T-helper 17 cell (primary cell): ENCODE data around the gene KRT24. TPM values are rescaled to one million over a fixed set of nuclear protein-coding genes. Genes with fewer than 3 reads are reported as not detected.
"Not testable (repeated sequence)": the region's sequence is repeated elsewhere in the genome, so short reads cannot be mapped to it uniquely, and the experiment has no call there.

Experiments
- ATAC-seq: fragments of 150-1000 bp; cut with Tn5 transposase; 2 replicates; pipeline ENCODE4 v1.10.0; 2021; ENCODE audit warnings: mild to moderate bottlenecking, moderate library complexity
- DNase-seq, 3 donors: peaks; one replicate each; pipeline versions ENCODE4 v3.0.0 to v3.0.0-alpha.2; 2020 to 2021
- H3K9me3 ChIP-seq: one replicate; pipeline ENCODE4 v1.7.0; 2013; ENCODE audit warnings: low read length, mild to moderate bottlenecking; ENCODE audit not compliant: control insufficient read depth, poor library complexity, severe bottlenecking
- H3K27ac Mint-ChIP-seq: one replicate; pipeline ENCODE4 v1.8.0; 2022; ENCODE audit warnings: mild to moderate bottlenecking, moderate library complexity, mixed read lengths
- H3K27me3 Mint-ChIP-seq: one replicate; pipeline ENCODE4 v1.8.0; 2022; ENCODE audit warnings: mixed read lengths
- H3K36me3 Mint-ChIP-seq: one replicate; pipeline ENCODE4 v1.8.0; 2022; ENCODE audit warnings: low read depth, mixed read lengths
- H3K4me1 Mint-ChIP-seq: one replicate; pipeline ENCODE4 v1.8.0; 2022; ENCODE audit warnings: mild to moderate bottlenecking, mixed read lengths
- H3K4me3 Mint-ChIP-seq: one replicate; pipeline ENCODE4 v1.8.0; 2022; ENCODE audit warnings: mild to moderate bottlenecking, moderate library complexity, mixed read lengths
- total RNA-seq, 4 donors: library from RNA in 2 of 4; stranded (reverse) in 2 of 4; gene quantifications; one replicate each; pipeline ENCODE4 v1.2.3 and lab custom pipeline; 2022 to 2026

The KRT24 gene
- total RNA-seq (not detected), total RNA-seq (lab: John Stamatoyannopoulos, UW) (0 reads per million in 2 donors)

GRCh38 chr17:40703652-40704051 is at the start of gene KRT24:
Gene KRT24 (minus strand): TSS chr17:40703752. CDS start chr17:40703693, 59 bp downstream.
- H3K27ac Mint-ChIP-seq = no peak within 1 kb of the TSS
- DNase-seq (no peak), ATAC-seq (no peak)
- no peaks in the 10 kb centered on the region for H3K9me3 ChIP-seq
- no peaks in the 10 kb centered on the region for H3K36me3 Mint-ChIP-seq
- no peak within 1 kb of the TSS for H3K4me3 Mint-ChIP-seq
- peaks cover 2% of the 10 kb centered on the region for H3K4me1 Mint-ChIP-seq
- peaks cover 58% of the 10 kb centered on the region for H3K27me3 Mint-ChIP-seq

GRCh38 chr17:40751065-40751464 is 47.5 kb upstream of the KRT24 start:
- Mint-ChIP-seq H3K27ac (no peak overlapping the region), H3K4me1 (no peaks in the 10 kb centered on the region), H3K27me3 (peaks cover 35% of the 10 kb centered on the region), H3K4me3 (no peak overlapping the region), H3K36me3 (no peaks in the 10 kb centered on the region)
- no peak for ATAC-seq
- H3K9me3 ChIP-seq = no peaks in the 10 kb centered on the region
- no peak for DNase-seq

- DNase-seq = no peak
- no peaks in the 10 kb centered on the region for H3K9me3 ChIP-seq
- no peaks in the 10 kb centered on the region for H3K4me1 Mint-ChIP-seq
- no peak overlapping the region for H3K27ac Mint-ChIP-seq
- ATAC-seq = no peak
- peaks cover 2% of the 10 kb centered on the region for H3K36me3 Mint-ChIP-seq
- no peak overlapping the region for H3K4me3 Mint-ChIP-seq
- peaks cover 41% of the 10 kb centered on the region for H3K27me3 Mint-ChIP-seq
These were observed 46.8 kb upstream of the KRT24 start for GRCh38 chr17:40750391-40750790.

- not testable (repeated sequence) for DNase-seq, H3K27ac Mint-ChIP-seq, ATAC-seq, H3K4me3 Mint-ChIP-seq, H3K4me1 Mint-ChIP-seq, H3K9me3 ChIP-seq, H3K36me3 Mint-ChIP-seq
- H3K27me3 Mint-ChIP-seq = peaks cover 53% of the 10 kb centered on the region
These were observed 45.1 kb upstream of the KRT24 start for GRCh38 chr17:40748666-40749065.

GRCh38 chr17:40738553-40738952 is 35.0 kb upstream of the KRT24 start:
- Mint-ChIP-seq H3K27ac (no peak overlapping the region), H3K27me3 (peaks cover 51% of the 10 kb centered on the region), H3K4me1 (no peaks in the 10 kb centered on the region), H3K36me3 (peaks cover 3% of the 10 kb centered on the region), H3K4me3 (no peak overlapping the region)
- ATAC-seq (no peak), DNase-seq (no peak)
- H3K9me3 ChIP-seq = no peaks in the 10 kb centered on the region

GRCh38 chr17:40735016-40735415 is 31.5 kb upstream of the KRT24 start:
- Mint-ChIP-seq H3K27me3 (peaks cover 53% of the 10 kb centered on the region), H3K36me3 (peaks cover 3% of the 10 kb centered on the region), H3K4me1 (no peaks in the 10 kb centered on the region), H3K27ac (no peak overlapping the region), H3K4me3 (no peak overlapping the region)
- no peaks in the 10 kb centered on the region for H3K9me3 ChIP-seq
- no peak for DNase-seq
- ATAC-seq = no peak

- DNase-seq (no peak), ATAC-seq (no peak)
- peaks cover 2% of the 10 kb centered on the region for H3K36me3 Mint-ChIP-seq
- H3K4me3 Mint-ChIP-seq = no peak overlapping the region
- no peaks in the 10 kb centered on the region for H3K4me1 Mint-ChIP-seq
- peaks cover 49% of the 10 kb centered on the region for H3K27me3 Mint-ChIP-seq
- no peak overlapping the region for H3K27ac Mint-ChIP-seq
- no peaks in the 10 kb centered on the region for H3K9me3 ChIP-seq
These were observed 30.5 kb upstream of the KRT24 start for GRCh38 chr17:40734018-40734417.

GRCh38 chr17:40730970-40731369 is 27.4 kb upstream of the KRT24 start:
- no peak for DNase-seq
- Mint-ChIP-seq H3K36me3 (peaks cover 2% of the 10 kb centered on the region), H3K4me3 (no peak overlapping the region), H3K27ac (no peak overlapping the region), H3K27me3 (peaks cover 32% of the 10 kb centered on the region), H3K4me1 (no peaks in the 10 kb centered on the region)
- no peaks in the 10 kb centered on the region for H3K9me3 ChIP-seq
- no peak for ATAC-seq

- ATAC-seq (no peak), DNase-seq (no peak)
- no peak overlapping the region for H3K27ac Mint-ChIP-seq
- no peaks in the 10 kb centered on the region for H3K9me3 ChIP-seq
- H3K27me3 Mint-ChIP-seq = peaks cover 31% of the 10 kb centered on the region
- H3K4me3 Mint-ChIP-seq = no peak overlapping the region
- H3K36me3 Mint-ChIP-seq = peaks cover 6% of the 10 kb centered on the region
- no peaks in the 10 kb centered on the region for H3K4me1 Mint-ChIP-seq
These were observed 24.1 kb upstream of the KRT24 start for GRCh38 chr17:40727447-40728231.

GRCh38 chr17:40726919-40727318 is 23.4 kb upstream of the KRT24 start:
- no peaks in the 10 kb centered on the region for H3K9me3 ChIP-seq
- Mint-ChIP-seq H3K36me3 (peaks cover 6% of the 10 kb centered on the region), H3K27me3 (peaks cover 35% of the 10 kb centered on the region), H3K27ac (no peak overlapping the region), H3K4me1 (no peaks in the 10 kb centered on the region), H3K4me3 (no peak overlapping the region)
- ATAC-seq (peak; percentile 41), DNase-seq (no peak)

- no peaks in the 10 kb centered on the region for H3K9me3 ChIP-seq
- no peak for ATAC-seq
- peaks cover 30% of the 10 kb centered on the region for H3K27me3 Mint-ChIP-seq
These were observed 21.1 kb upstream of the KRT24 start for GRCh38 chr17:40724656-40725055.

GRCh38 chr17:40722241-40722640 is 18.7 kb upstream of the KRT24 start:
- no peaks in the 10 kb centered on the region for H3K9me3 ChIP-seq
- Mint-ChIP-seq H3K36me3 (peaks cover 4% of the 10 kb centered on the region), H3K4me3 (no peak overlapping the region), H3K27me3 (peaks cover 35% of the 10 kb centered on the region), H3K4me1 (no peaks in the 10 kb centered on the region), H3K27ac (no peak overlapping the region)
- DNase-seq (no peak), ATAC-seq (no peak)

More at GRCh38 chr17:40724656-40725055, 21.1 kb upstream of the KRT24 start:
- DNase-seq = no peak
- Mint-ChIP-seq H3K4me3 (no peak overlapping the region), H3K36me3 (peaks cover 4% of the 10 kb centered on the region), H3K4me1 (no peaks in the 10 kb centered on the region), H3K27ac (no peak overlapping the region)

- H3K4me1 Mint-ChIP-seq = no peaks in the 10 kb centered on the region
- ATAC-seq (no peak), DNase-seq (no peak)
- H3K27ac Mint-ChIP-seq = no peak overlapping the region
- peaks cover 4% of the 10 kb centered on the region for H3K36me3 Mint-ChIP-seq
- peaks cover 47% of the 10 kb centered on the region for H3K27me3 Mint-ChIP-seq
- no peak overlapping the region for H3K4me3 Mint-ChIP-seq
- H3K9me3 ChIP-seq = no peaks in the 10 kb centered on the region
These were observed 17.3 kb upstream of the KRT24 start for GRCh38 chr17:40720899-40721298.

- Mint-ChIP-seq H3K27me3 (peaks cover 55% of the 10 kb centered on the region), H3K4me1 (no peaks in the 10 kb centered on the region), H3K36me3 (peaks cover 4% of the 10 kb centered on the region), H3K4me3 (no peak overlapping the region), H3K27ac (no peak overlapping the region)
- DNase-seq (no peak), ATAC-seq (no peak)
- H3K9me3 ChIP-seq = no peaks in the 10 kb centered on the region
These were observed 15.4 kb upstream of the KRT24 start for GRCh38 chr17:40718930-40719329.
